Ishikawa (cell line): ENCODE data around the gene MDH1B.

Source experiments
- CEBPB ChIP-seq: IDR thresholded peaks from 2 replicates; pipeline ENCODE4 v1.6.1; 2012
- CREB1 ChIP-seq: IDR thresholded peaks from 2 replicates; pipeline ENCODE4 v1.6.1; 2012; ENCODE audit warnings: low read depth
- EGR1 ChIP-seq: IDR thresholded peaks from 2 replicates; pipeline ENCODE4 v1.6.1; 2012
- EP300 ChIP-seq: IDR thresholded peaks from 2 replicates; pipeline ENCODE4 v1.6.1; 2012; ENCODE audit warnings: borderline replicate concordance
- FOXM1 ChIP-seq: IDR thresholded peaks from 2 replicates; pipeline ENCODE4 v1.6.1; 2012; ENCODE audit warnings: low read depth, borderline replicate concordance
- NFIC ChIP-seq: IDR thresholded peaks from 2 replicates; pipeline ENCODE4 v1.6.1; 2012
- RAD21 ChIP-seq: IDR thresholded peaks from 2 replicates; pipeline ENCODE4 v1.6.1; 2012; ENCODE audit warnings: low read depth
- TAF1 ChIP-seq: IDR thresholded peaks from 2 replicates; pipeline ENCODE4 v1.6.1; 2012; ENCODE audit warnings: low read depth, mild to moderate bottlenecking
- TCF12 ChIP-seq: IDR thresholded peaks from 2 replicates; pipeline ENCODE4 v1.6.1; 2012; ENCODE audit warnings: low read depth
- TEAD4 ChIP-seq: IDR thresholded peaks from 2 replicates; pipeline ENCODE4 v1.6.1; 2012
- YY1 ChIP-seq: IDR thresholded peaks from 2 replicates; pipeline ENCODE4 v1.6.1; 2012; ENCODE audit warnings: low read depth
- ZBTB7A ChIP-seq: IDR thresholded peaks from 2 replicates; pipeline ENCODE4 v1.6.1; 2012; ENCODE audit warnings: low read depth
- TF ChIP-seq, protein P1 (sequence below): IDR thresholded peaks from 2 replicates; pipeline ENCODE4 v1.6.1; 2012; ENCODE audit warnings: low read depth, mild to moderate bottlenecking
- TF ChIP-seq, protein P2 (sequence below): IDR thresholded peaks from 2 replicates; pipeline ENCODE4 v1.6.1; 2012
- TF ChIP-seq, protein P3 (sequence below): IDR thresholded peaks from 2 replicates; pipeline ENCODE4 v1.6.1; 2012

Gene MDH1B

DNA sequence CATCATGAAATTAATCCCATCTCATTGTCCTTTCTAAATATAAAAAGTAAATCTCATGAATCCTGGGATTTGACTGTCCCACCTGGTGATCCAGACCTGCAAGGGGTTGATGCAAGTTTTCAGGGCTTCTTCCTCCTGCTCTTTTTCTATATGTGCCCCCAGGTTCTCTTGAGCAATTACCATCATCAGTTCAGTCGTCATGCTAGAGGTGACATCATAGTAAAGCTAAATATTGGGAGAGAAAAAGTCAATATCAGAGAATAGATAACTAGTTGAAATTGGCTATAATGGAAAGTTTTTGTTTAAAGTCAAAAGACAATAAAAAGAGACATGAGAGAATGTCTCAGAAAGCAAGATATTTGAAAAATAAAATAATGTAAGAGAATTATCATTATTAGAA, 8.3 kb downstream of the MDH1B start:
- TF ChIP-seq TCF12: no peak
- TF ChIP-seq FOXM1: no peak
- no peak for TF ChIP-seq ZBTB7A
- no peak for TF ChIP-seq EP300
- no peak for TF ChIP-seq NFIC
- TF ChIP-seq, protein P1, sequence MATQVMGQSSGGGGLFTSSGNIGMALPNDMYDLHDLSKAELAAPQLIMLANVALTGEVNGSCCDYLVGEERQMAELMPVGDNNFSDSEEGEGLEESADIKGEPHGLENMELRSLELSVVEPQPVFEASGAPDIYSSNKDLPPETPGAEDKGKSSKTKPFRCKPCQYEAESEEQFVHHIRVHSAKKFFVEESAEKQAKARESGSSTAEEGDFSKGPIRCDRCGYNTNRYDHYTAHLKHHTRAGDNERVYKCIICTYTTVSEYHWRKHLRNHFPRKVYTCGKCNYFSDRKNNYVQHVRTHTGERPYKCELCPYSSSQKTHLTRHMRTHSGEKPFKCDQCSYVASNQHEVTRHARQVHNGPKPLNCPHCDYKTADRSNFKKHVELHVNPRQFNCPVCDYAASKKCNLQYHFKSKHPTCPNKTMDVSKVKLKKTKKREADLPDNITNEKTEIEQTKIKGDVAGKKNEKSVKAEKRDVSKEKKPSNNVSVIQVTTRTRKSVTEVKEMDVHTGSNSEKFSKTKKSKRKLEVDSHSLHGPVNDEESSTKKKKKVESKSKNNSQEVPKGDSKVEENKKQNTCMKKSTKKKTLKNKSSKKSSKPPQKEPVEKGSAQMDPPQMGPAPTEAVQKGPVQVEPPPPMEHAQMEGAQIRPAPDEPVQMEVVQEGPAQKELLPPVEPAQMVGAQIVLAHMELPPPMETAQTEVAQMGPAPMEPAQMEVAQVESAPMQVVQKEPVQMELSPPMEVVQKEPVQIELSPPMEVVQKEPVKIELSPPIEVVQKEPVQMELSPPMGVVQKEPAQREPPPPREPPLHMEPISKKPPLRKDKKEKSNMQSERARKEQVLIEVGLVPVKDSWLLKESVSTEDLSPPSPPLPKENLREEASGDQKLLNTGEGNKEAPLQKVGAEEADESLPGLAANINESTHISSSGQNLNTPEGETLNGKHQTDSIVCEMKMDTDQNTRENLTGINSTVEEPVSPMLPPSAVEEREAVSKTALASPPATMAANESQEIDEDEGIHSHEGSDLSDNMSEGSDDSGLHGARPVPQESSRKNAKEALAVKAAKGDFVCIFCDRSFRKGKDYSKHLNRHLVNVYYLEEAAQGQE: no peak

DNA sequence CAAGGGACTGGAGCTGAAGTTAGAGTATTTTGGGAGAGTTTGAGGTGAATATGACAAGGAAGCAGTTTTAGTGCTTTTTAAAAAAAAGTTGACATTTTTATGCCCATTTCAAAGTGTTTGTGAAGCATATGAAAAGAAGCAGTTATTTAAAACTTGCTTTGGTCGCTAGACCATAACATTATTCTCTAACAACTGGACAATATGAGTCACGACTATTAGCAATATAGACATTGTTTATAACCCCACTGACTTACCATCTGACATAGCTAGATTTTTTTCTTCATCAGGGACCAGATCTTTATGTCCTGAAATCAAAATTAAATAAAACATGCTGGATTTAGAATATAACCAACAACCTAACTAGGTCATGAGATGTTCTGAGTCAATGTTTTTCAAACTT, 24.3 kb downstream of the MDH1B start:
- TF ChIP-seq, protein P1: no peak
- no peak for TF ChIP-seq TEAD4
- TF ChIP-seq, protein P2, sequence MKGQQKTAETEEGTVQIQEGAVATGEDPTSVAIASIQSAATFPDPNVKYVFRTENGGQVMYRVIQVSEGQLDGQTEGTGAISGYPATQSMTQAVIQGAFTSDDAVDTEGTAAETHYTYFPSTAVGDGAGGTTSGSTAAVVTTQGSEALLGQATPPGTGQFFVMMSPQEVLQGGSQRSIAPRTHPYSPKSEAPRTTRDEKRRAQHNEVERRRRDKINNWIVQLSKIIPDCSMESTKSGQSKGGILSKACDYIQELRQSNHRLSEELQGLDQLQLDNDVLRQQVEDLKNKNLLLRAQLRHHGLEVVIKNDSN: no peak
- TF ChIP-seq RAD21: no peak
- TF ChIP-seq CEBPB: no peak
- TF ChIP-seq YY1: no peak
- TF ChIP-seq ZBTB7A: no peak
- TF ChIP-seq TCF12: no peak
- no peak for TF ChIP-seq EP300
- TF ChIP-seq, protein P3, sequence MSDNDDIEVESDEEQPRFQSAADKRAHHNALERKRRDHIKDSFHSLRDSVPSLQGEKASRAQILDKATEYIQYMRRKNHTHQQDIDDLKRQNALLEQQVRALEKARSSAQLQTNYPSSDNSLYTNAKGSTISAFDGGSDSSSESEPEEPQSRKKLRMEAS: no peak
- TF ChIP-seq TAF1: no peak
- no peak for TF ChIP-seq CREB1
- no peak for TF ChIP-seq FOXM1
- TF ChIP-seq NFIC: no peak
- no peak for TF ChIP-seq EGR1

DNA sequence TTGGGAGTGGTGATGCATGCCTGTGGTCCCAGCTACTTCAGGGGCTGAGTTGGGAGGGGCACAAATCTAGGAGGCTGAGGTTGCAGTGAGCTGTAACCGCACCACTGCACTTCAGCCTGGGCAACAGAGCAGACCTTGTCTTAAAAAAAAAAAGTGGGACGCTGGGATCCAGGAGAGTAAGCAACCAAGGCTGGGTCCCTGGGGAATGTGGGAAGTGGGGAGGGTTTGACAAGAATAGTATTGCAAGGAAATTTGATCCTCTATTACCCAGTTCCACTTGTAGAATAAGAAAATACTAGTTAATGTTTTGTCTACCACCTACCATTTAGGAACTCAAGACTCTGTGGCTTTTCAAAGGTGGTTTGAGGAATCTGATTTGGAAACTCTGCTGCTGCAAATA, 25.9 kb downstream of the MDH1B start:
- no peak for TF ChIP-seq TCF12

DNA sequence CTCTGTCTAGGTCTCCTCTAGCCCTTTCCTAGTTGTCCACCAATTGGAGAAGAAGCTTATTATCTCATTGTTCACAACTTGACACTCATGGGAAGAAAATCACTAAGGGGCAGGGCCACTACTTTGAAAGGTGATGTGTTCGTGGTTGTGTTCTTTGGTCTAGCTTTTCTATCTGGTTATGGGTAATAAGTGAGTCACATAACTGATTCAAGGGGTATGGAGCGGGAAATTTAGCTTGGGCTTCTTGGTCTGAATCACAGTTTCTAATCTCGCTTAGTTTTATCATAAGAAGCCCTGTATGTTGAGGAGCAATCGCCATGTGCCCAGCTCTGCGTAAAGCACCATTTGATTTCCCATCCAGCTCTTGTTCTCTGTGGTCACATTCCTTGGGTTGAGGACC, 28.2 kb downstream of the MDH1B start:
- TF ChIP-seq ZBTB7A: no peak
- no peak for TF ChIP-seq RAD21
- no peak for TF ChIP-seq FOXM1
- TF ChIP-seq EP300: no peak
- TF ChIP-seq CREB1: no peak
- TF ChIP-seq, protein P1: no peak
- TF ChIP-seq EGR1: no peak
- TF ChIP-seq TEAD4: no peak
- no peak for TF ChIP-seq CEBPB
- TF ChIP-seq TAF1: no peak
- TF ChIP-seq NFIC: no peak
- TF ChIP-seq TCF12: no peak
- TF ChIP-seq YY1: no peak
- TF ChIP-seq, protein P2: no peak
- TF ChIP-seq, protein P3: no peak

DNA sequence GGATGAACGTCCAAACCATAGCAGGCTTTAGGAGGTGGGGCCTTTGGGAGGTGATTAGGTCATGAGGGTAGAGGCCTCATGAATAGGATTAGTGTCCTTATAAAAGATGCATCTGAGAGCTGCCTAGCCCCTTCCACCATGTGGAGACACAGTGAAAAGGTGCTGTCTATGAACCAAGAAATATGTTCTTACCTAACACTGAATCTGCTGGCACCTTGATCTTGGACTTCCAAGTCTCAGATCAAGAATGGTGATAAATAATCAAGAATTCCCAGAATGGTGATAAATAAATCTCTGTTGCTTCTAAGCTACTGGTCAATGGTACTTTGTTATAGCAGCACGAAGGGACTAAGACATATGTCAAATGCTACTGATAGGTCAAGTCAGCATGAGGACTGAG, 31.8 kb downstream of the MDH1B start:
- no peak for TF ChIP-seq FOXM1
- no peak for TF ChIP-seq TCF12
- TF ChIP-seq, protein P1: no peak
- no peak for TF ChIP-seq CREB1
- TF ChIP-seq TAF1: no peak
- TF ChIP-seq ZBTB7A: no peak
- TF ChIP-seq EGR1: no peak
- TF ChIP-seq CEBPB: no peak
- no peak for TF ChIP-seq YY1
- no peak for TF ChIP-seq EP300
